Calu3 (cell line): Measurements from ENCODE around the gene GRIK3. TPM values are rescaled to one million over a fixed set of nuclear protein-coding genes. Genes with fewer than 3 reads are reported as not detected.

Experiments
- BruUV-seq: library from RNA; stranded (reverse); fragments of 400-500 nt; replicated peaks from 2 replicates; lab custom pipeline; 2021; lab: Mats Ljungman, UMichigan
- CTCF ChIA-PET: fragments of 300-600 bp; sonication (Branson Sonifier 250); formaldehyde crosslinking; loops from one replicate; lab custom pipeline; 2022; ENCODE audit warnings: antibody characterized with exemption; lab: Charles Lee
- DNase-seq: peaks from one replicate; pipeline ENCODE4 v3.0.0; 2022
- H3K27ac Mint-ChIP-seq: one replicate; pipeline ENCODE4 v1.8.0; 2022; ENCODE audit warnings: mixed read lengths; ENCODE audit not compliant: unreplicated experiment
- H3K27me3 Mint-ChIP-seq: one replicate; pipeline ENCODE4 v1.8.0; 2022; ENCODE audit warnings: mixed read lengths; ENCODE audit not compliant: unreplicated experiment
- H3K36me3 Mint-ChIP-seq: one replicate; pipeline ENCODE4 v1.8.0; 2022; ENCODE audit warnings: mild to moderate bottlenecking, moderate library complexity, mixed read lengths; ENCODE audit not compliant: insufficient read depth, unreplicated experiment
- H3K4me1 Mint-ChIP-seq: one replicate; pipeline ENCODE4 v1.8.0; 2022; ENCODE audit warnings: mild to moderate bottlenecking, low read depth, mixed read lengths; ENCODE audit not compliant: unreplicated experiment
- H3K4me3 Mint-ChIP-seq: one replicate; pipeline ENCODE4 v1.8.0; 2022; ENCODE audit warnings: mild to moderate bottlenecking, low read depth, moderate library complexity, mixed read lengths; ENCODE audit not compliant: unreplicated experiment
- H3K9me3 Mint-ChIP-seq: one replicate; pipeline ENCODE4 v1.8.0; 2022; ENCODE audit warnings: low read depth, mixed read lengths; ENCODE audit not compliant: unreplicated experiment
- intact Hi-C: fragments of 100-400 bp; cut with micrococcal nuclease; formaldehyde crosslinking; loops from one replicate; pipeline ENCODE4 v1.10.0; 2022; ENCODE audit not compliant: unreplicated experiment
- total RNA-seq: library from RNA; stranded (reverse); gene quantifications from 2 replicates; pipeline ENCODE4 v1.2.3, GENCODE V29; 2022
- TF ChIP-seq, protein P1 (sequence below): fragments of 200-600 bp; IDR thresholded peaks from one replicate; pipeline ENCODE4 v1.8.0; 2022; ENCODE audit warnings: antibody characterized with exemption; ENCODE audit not compliant: unreplicated experiment

Gene GRIK3
- total RNA-seq, 1 experiment from 2014 or later = not detected

DNA sequence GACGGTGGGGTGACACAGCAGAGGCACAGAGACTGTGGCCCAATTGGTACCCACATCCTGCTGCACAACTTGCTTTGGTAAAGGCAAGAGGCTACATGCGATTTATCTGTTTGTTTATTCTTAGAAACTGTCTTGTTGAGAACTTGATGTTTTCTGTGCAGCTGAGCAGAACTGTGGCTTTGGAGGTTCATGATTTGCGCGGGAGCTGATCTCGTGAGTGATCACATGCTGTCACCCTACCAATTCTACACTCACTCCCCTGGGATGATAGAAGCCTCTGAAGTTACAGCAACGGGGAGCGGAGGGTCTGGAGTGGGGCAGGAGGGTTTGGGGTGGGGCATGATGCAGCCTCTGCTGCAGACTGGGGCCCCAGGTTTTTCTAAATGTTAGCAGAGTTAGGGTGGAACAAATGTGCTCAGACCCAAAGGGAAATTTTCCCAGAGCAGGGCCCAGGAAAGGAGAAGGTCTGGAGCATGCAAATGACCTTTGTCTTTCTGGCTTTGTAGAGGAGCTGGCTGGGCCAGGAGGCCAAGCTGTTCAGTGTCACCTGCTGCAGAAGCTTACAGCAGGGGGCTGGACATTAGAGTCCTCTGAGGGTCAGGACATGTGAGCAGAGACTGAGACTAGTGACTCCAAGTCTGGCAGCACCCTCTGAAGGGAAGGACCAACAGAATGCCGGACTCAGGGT is 83.6 kb downstream of the GRIK3 start:
- Mint-ChIP-seq H3K4me3 (no peak overlapping the region), H3K4me1 (no peaks in the 10 kb centered on the region), H3K36me3 (no peaks in the 10 kb centered on the region), H3K27ac (no peak overlapping the region), H3K9me3 (no peaks in the 10 kb centered on the region), H3K27me3 (peaks cover 99% of the 10 kb centered on the region)
- no peak for DNase-seq
- no TSS peak for BruUV-seq
- CTCF ChIA-PET = no interaction called here
- intact Hi-C loops = no loop called here
- TF ChIP-seq, protein P1, sequence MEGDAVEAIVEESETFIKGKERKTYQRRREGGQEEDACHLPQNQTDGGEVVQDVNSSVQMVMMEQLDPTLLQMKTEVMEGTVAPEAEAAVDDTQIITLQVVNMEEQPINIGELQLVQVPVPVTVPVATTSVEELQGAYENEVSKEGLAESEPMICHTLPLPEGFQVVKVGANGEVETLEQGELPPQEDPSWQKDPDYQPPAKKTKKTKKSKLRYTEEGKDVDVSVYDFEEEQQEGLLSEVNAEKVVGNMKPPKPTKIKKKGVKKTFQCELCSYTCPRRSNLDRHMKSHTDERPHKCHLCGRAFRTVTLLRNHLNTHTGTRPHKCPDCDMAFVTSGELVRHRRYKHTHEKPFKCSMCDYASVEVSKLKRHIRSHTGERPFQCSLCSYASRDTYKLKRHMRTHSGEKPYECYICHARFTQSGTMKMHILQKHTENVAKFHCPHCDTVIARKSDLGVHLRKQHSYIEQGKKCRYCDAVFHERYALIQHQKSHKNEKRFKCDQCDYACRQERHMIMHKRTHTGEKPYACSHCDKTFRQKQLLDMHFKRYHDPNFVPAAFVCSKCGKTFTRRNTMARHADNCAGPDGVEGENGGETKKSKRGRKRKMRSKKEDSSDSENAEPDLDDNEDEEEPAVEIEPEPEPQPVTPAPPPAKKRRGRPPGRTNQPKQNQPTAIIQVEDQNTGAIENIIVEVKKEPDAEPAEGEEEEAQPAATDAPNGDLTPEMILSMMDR = no peak

DNA sequence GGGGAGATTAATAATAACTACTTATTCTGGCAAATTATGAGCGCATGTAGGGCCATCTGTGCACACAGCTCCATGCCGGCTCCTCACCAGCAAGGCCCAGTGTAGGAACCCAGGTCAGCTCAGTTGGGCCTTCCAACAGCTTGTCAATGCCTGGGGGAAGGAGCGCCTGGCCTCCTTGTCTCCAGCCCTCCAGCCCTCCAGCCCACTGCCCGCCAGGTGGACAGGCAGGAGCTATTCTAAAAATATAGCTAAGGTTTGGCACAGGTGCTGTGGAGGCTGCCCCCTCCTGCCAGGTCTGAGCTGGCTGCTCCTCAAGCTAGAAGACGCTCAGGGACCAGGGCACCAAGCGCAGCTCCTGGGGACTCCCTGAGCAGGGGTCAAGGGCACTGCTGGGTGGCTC is 85.7 kb downstream of the GRIK3 start:
- BruUV-seq = no TSS peak
- Mint-ChIP-seq H3K4me1 (no peaks in the 10 kb centered on the region), H3K9me3 (no peaks in the 10 kb centered on the region), H3K4me3 (no peak overlapping the region), H3K27ac (no peak overlapping the region), H3K36me3 (peaks cover 4% of the 10 kb centered on the region), H3K27me3 (peaks cover 99% of the 10 kb centered on the region)
- DNase-seq = no peak
- TF ChIP-seq, protein P1 = no peak
- intact Hi-C loops = no loop called here
- CTCF ChIA-PET = no interaction called here

DNA sequence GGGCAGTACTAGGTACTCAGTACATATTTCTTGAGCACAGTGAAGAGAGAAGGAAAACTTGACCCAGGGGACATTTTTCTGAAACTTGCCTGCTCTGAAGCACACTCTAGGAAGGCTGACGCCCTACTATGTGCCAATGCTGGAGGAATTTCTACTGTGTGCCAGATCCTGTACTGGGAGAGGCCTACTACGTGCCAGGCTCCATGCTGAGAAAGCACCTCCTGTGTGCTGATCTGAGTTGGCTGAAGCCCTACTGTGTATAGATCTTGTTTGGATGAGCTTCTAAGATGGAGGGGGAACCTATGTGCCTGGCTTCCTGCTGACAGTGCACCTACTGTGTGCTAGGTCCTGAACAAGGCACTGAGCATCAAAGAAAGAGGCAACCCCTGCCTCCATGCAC is 86.2 kb downstream of the GRIK3 start:
- no TSS peak for BruUV-seq
- Mint-ChIP-seq H3K27ac (no peak overlapping the region), H3K4me3 (no peak overlapping the region), H3K4me1 (no peaks in the 10 kb centered on the region), H3K36me3 (peaks cover 4% of the 10 kb centered on the region), H3K27me3 (peaks cover 99% of the 10 kb centered on the region), H3K9me3 (no peaks in the 10 kb centered on the region)
- DNase-seq = no peak
- intact Hi-C loops = no loop called here
- CTCF ChIA-PET = no interaction called here
- TF ChIP-seq, protein P1 = no peak

DNA sequence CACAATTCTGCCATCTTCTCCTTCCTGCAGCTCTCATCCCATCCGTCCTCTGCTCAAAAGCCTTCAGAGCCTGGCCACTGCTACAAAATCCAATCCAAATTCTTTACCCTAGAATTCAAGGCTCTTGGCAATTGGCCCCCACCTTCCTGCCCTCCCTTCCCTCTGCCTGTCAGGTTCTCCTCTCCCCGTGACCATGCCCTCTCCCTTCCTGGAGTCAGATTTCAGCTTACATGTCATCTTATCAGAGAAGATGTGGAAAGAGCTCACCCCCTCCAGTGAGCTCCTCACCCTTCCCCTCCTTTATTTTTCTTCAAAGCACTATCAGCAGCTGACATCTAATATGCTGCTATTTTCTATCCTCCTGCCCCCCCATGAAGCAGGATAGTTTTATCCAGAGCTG is 86.9 kb downstream of the GRIK3 start:
- peaks cover 4% of the 10 kb centered on the region for H3K36me3 Mint-ChIP-seq
- DNase-seq = no peak
- CTCF ChIA-PET = interaction anchor here (0.6 kb wide), 1 partner anchor 242 kb away, joined by 5 read pairs; no protein-coding TSS in a partner anchor
- BruUV-seq = no TSS peak
- H3K4me3 Mint-ChIP-seq = no peak overlapping the region
- peaks cover 95% of the 10 kb centered on the region for H3K27me3 Mint-ChIP-seq
- no peak overlapping the region for H3K27ac Mint-ChIP-seq
- TF ChIP-seq, protein P1 = no peak
- H3K9me3 Mint-ChIP-seq = no peaks in the 10 kb centered on the region
- intact Hi-C loops = no loop called here
- no peaks in the 10 kb centered on the region for H3K4me1 Mint-ChIP-seq
